H9 (cell line): ENCODE measurements around the gene ACTL9. TPM values are rescaled to one million over a fixed set of nuclear protein-coding genes. Genes with fewer than 3 reads are reported as not detected.
A peak's percentile ranks its signal among the peaks of the same experiment; 100 is the strongest.

Source experiments
- DNase-seq: peaks from one replicate; pipeline ENCODE4 v3.0.0-alpha.2; 2017
- H2AFZ ChIP-seq: one replicate; pipeline ENCODE4 v1.6.1; 2013; ENCODE audit warnings: mild to moderate bottlenecking, low read length, control low read depth, moderate library complexity
- H2AK5ac ChIP-seq: 2 replicates; pipeline ENCODE4 v1.6.1; 2013; ENCODE audit warnings: low read length, control low read depth, mixed read lengths; ENCODE audit not compliant: insufficient read length
- H2BK120ac ChIP-seq: one replicate; pipeline ENCODE4 v1.6.1; 2013; ENCODE audit warnings: low read depth, mild to moderate bottlenecking, low read length, control low read depth, inconsistent platforms; ENCODE audit not compliant: poor library complexity, severe bottlenecking
- H2BK12ac ChIP-seq: 2 replicates; pipeline ENCODE4 v1.6.1; 2013; ENCODE audit warnings: low read length, control low read depth, mixed read lengths, low read depth; ENCODE audit not compliant: insufficient read length
- H2BK15ac ChIP-seq: 2 replicates; pipeline ENCODE4 v1.6.1; 2013; ENCODE audit warnings: low read depth, low read length, control low read depth
- H2BK20ac ChIP-seq: one replicate; pipeline ENCODE4 v1.6.1; 2013; ENCODE audit warnings: low read depth, mild to moderate bottlenecking, low read length, control low read depth, inconsistent platforms; ENCODE audit not compliant: poor library complexity, severe bottlenecking
- H2BK5ac ChIP-seq: 2 replicates; pipeline ENCODE4 v1.6.1; 2013; ENCODE audit warnings: low read length, control low read depth, mixed read lengths; ENCODE audit not compliant: insufficient read length
- H3K14ac ChIP-seq: 2 replicates; pipeline ENCODE4 v1.6.1; 2013; ENCODE audit warnings: low read length, control low read depth; ENCODE audit not compliant: insufficient read depth
- H3K18ac ChIP-seq: 2 replicates; pipeline ENCODE4 v1.6.1; 2013; ENCODE audit warnings: low read depth, mild to moderate bottlenecking, mixed read lengths, low read length, control low read depth; ENCODE audit not compliant: insufficient read length
- H3K23ac ChIP-seq: 2 replicates; pipeline ENCODE4 v1.6.1; 2013; ENCODE audit warnings: low read length, control low read depth, mixed read lengths, low read depth; ENCODE audit not compliant: insufficient read length
- H3K23me2 ChIP-seq: 2 replicates; pipeline ENCODE4 v1.6.1; 2013; ENCODE audit warnings: low read depth, mild to moderate bottlenecking, mixed read lengths, low read length, control low read depth; ENCODE audit not compliant: insufficient read length, poor library complexity, severe bottlenecking
- H3K27ac ChIP-seq: 2 replicates; pipeline ENCODE4 v1.5.1; 2013; ENCODE audit warnings: low read length, control low read depth, mixed read lengths, low read depth; ENCODE audit not compliant: insufficient read length
- H3K27me3 ChIP-seq: 2 replicates; pipeline ENCODE4 v1.6.1; 2013; ENCODE audit warnings: low read length, control low read depth, inconsistent platforms; ENCODE audit not compliant: insufficient read depth
- H3K4ac ChIP-seq: 2 replicates; pipeline ENCODE4 v1.6.1; 2013; ENCODE audit warnings: low read depth, mild to moderate bottlenecking, control low read depth, inconsistent platforms, low read length, moderate library complexity
- H3K4me1 ChIP-seq: 2 replicates; pipeline ENCODE4 v1.6.1; 2013; ENCODE audit warnings: low read length, control low read depth, inconsistent platforms; ENCODE audit not compliant: insufficient read depth
- H3K4me2 ChIP-seq: 2 replicates; pipeline ENCODE4 v1.6.1; 2013; ENCODE audit warnings: low read length, control low read depth, mixed read lengths; ENCODE audit not compliant: insufficient read length, insufficient read depth
- H3K56ac ChIP-seq: 2 replicates; pipeline ENCODE4 v1.6.1; 2013; ENCODE audit warnings: low read depth, mild to moderate bottlenecking, mixed read lengths, low read length, control low read depth; ENCODE audit not compliant: insufficient read length
- H3K79me1 ChIP-seq: 2 replicates; pipeline ENCODE4 v1.6.1; 2013; ENCODE audit warnings: low read depth, mild to moderate bottlenecking, moderate library complexity, low read length, control low read depth, inconsistent platforms; ENCODE audit not compliant: insufficient read depth, poor library complexity, severe bottlenecking
- H3K79me2 ChIP-seq: 2 replicates; pipeline ENCODE4 v1.6.1; 2013; ENCODE audit warnings: low read length, control low read depth, inconsistent platforms; ENCODE audit not compliant: insufficient read depth
- H3K9ac ChIP-seq: 2 replicates; pipeline ENCODE4 v1.6.1; 2013; ENCODE audit warnings: low read length, control low read depth, mixed read lengths; ENCODE audit not compliant: insufficient read length; ENCODE audit errors: extremely low read depth
- H3K9me3 ChIP-seq: one replicate; pipeline ENCODE4 v1.6.1; 2013; ENCODE audit warnings: low read depth, low read length, inconsistent platforms; ENCODE audit not compliant: control insufficient read depth
- H3T11ph ChIP-seq: one replicate; pipeline ENCODE4 v1.6.1; 2013; ENCODE audit warnings: mild to moderate bottlenecking, low read length, control low read depth, inconsistent platforms
- H4K20me1 ChIP-seq: one replicate; pipeline ENCODE4 v1.6.1; 2013; ENCODE audit not compliant: control insufficient read depth, insufficient read length, insufficient read depth
- H4K5ac ChIP-seq: 2 replicates; pipeline ENCODE4 v1.6.1; 2013; ENCODE audit warnings: low read depth, mild to moderate bottlenecking, mixed read lengths, low read length, control low read depth; ENCODE audit not compliant: insufficient read length
- H4K8ac ChIP-seq: replicated peaks from 2 replicates; pipeline ENCODE4 v1.6.1; 2013; ENCODE audit warnings: low read length, control low read depth, mixed read lengths, low read depth; ENCODE audit not compliant: insufficient read length
- H4K91ac ChIP-seq: 2 replicates; pipeline ENCODE4 v1.6.1; 2013; ENCODE audit warnings: low read depth, mild to moderate bottlenecking, moderate library complexity, mixed read lengths, low read length, control low read depth; ENCODE audit not compliant: insufficient read length
- H3K27ac Mint-ChIP-seq, 3 experiments: 2 replicates in 2 of 3; 3 replicates in 1 of 3; pipeline ENCODE4 v1.8.0; 2020 to 2021; ENCODE audit warnings: mixed read lengths in 3 of 3, mild to moderate bottlenecking in 1 of 3, moderate library complexity in 1 of 3
- H3K27me3 Mint-ChIP-seq: 2 replicates; pipeline ENCODE4 v1.8.0; 2021; ENCODE audit warnings: low read depth, mild to moderate bottlenecking, moderate library complexity, mixed read lengths
- H3K36me3 Mint-ChIP-seq, 3 experiments: 2 replicates in 2 of 3; 3 replicates in 1 of 3; pipeline ENCODE4 v1.8.0; 2020 to 2021; ENCODE audit warnings: low read depth in 3 of 3, mixed read lengths in 3 of 3; ENCODE audit not compliant: insufficient read depth in 1 of 3
- H3K4me1 Mint-ChIP-seq, 2 experiments: 2 replicates each; pipeline ENCODE4 v1.8.0; 2020; ENCODE audit warnings: mixed read lengths in 2 of 2
- H3K4me3 Mint-ChIP-seq, 2 experiments: 2 replicates in 1 of 2; 3 replicates in 1 of 2; pipeline ENCODE4 v1.8.0; 2020 to 2021; ENCODE audit warnings: mild to moderate bottlenecking in 2 of 2, mixed read lengths in 2 of 2, moderate library complexity in 1 of 2
- H3K9me3 Mint-ChIP-seq, 2 experiments: 2 replicates in 1 of 2; 3 replicates in 1 of 2; pipeline ENCODE4 v1.8.0; 2020; ENCODE audit warnings: mild to moderate bottlenecking in 2 of 2, mixed read lengths in 2 of 2, moderate library complexity in 1 of 2
- WGBS: extraction: QIAGEN DNeasy Blood & Tissue Kit; methylation state at CpG from one replicate; pipeline ENCODE4 v1.1.7; 2013; ENCODE audit warnings: missing lambda C conversion rate, low lambda C conversion rate, mixed read lengths; ENCODE audit not compliant: insufficient read length; ENCODE audit errors: extremely low coverage; 5-methylcytosine and 5-hydroxymethylcytosine counted together
- total RNA-seq: library from RNA; stranded (reverse); gene quantifications from 2 replicates; pipeline ENCODE4 v1.2.1, GENCODE V29; 2021
- TF ChIP-seq, protein P1 (sequence below): fragments of 200-600 bp; sonication (generic); conservative IDR thresholded peaks from 3 replicates; pipeline ENCODE4 v1.8.0; 2021; ENCODE audit warnings: antibody characterized with exemption, mild to moderate bottlenecking

Gene ACTL9
- total RNA-seq, 1 experiment from 2014 or later: not detected

GRCh38 chr19:8663920-8664670 is 34.5 kb downstream of the ACTL9 start:
- Histone ChIP-seq H2BK120ac (no peak overlapping the region), H4K91ac (no peak overlapping the region), H3K56ac (no peak overlapping the region), H3T11ph (no peak overlapping the region), H4K8ac (no peak overlapping the region), H2BK5ac (no peak overlapping the region), H2BK15ac (no peak overlapping the region), H3K14ac (no peak overlapping the region), H3K9ac (no peak overlapping the region), H3K23ac (no peak overlapping the region), H3K27ac (no peak overlapping the region), H3K18ac (no peak overlapping the region), H3K27me3 (no peaks in the 10 kb centered on the region), H2AFZ (no peak overlapping the region), H3K4me2 (no peak overlapping the region), H4K20me1 (no peaks in the 10 kb centered on the region), H3K79me2 (no peaks in the 10 kb centered on the region), H3K4me1 (no peaks in the 10 kb centered on the region), H2AK5ac (no peak overlapping the region), H3K79me1 (no peaks in the 10 kb centered on the region), H2BK20ac (no peak overlapping the region), H3K23me2 (no peaks in the 10 kb centered on the region), H2BK12ac (no peak overlapping the region), H3K9me3 (no peaks in the 10 kb centered on the region), H3K4ac (no peak overlapping the region), H4K5ac (no peak overlapping the region)
- H3K4me3 Mint-ChIP-seq: no peak overlapping the region; a peak in 1 of 5 replicates
- H3K9me3 Mint-ChIP-seq: peaks cover 0 to 13% of the 10 kb centered on the region in 2 experiments; a peak in 2 of 5 replicates
- WGBS: no CpG with 5 or more reads among the region's 22 CpGs
- TF ChIP-seq, protein P1, sequence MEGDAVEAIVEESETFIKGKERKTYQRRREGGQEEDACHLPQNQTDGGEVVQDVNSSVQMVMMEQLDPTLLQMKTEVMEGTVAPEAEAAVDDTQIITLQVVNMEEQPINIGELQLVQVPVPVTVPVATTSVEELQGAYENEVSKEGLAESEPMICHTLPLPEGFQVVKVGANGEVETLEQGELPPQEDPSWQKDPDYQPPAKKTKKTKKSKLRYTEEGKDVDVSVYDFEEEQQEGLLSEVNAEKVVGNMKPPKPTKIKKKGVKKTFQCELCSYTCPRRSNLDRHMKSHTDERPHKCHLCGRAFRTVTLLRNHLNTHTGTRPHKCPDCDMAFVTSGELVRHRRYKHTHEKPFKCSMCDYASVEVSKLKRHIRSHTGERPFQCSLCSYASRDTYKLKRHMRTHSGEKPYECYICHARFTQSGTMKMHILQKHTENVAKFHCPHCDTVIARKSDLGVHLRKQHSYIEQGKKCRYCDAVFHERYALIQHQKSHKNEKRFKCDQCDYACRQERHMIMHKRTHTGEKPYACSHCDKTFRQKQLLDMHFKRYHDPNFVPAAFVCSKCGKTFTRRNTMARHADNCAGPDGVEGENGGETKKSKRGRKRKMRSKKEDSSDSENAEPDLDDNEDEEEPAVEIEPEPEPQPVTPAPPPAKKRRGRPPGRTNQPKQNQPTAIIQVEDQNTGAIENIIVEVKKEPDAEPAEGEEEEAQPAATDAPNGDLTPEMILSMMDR: no peak
- H3K27ac Mint-ChIP-seq: no peak overlapping the region
- DNase-seq: peak; percentile 52
- peaks cover 0 to 9% of the 10 kb centered on the region in 2 experiments; a peak in 2 of 4 replicates for H3K4me1 Mint-ChIP-seq
- H3K27me3 Mint-ChIP-seq: peaks cover 10% of the 10 kb centered on the region
- H3K36me3 Mint-ChIP-seq: no peaks in the 10 kb centered on the region
